Measurements from ENCODE around the gene USP35. TPM values are rescaled to one million over a fixed set of nuclear protein-coding genes. Genes with fewer than 3 reads are reported as not detected.
A peak's percentile ranks its signal among the peaks of the same experiment; 100 is the strongest.
"Not testable (repeated sequence)": the region's sequence is repeated elsewhere in the genome, so short reads cannot be mapped to it uniquely, and the experiment has no call there.

USP35 gene
- polyA plus RNA-seq, 3 donors, result 0.42 to 7.6 (median 0.63) TPM

DNA sequence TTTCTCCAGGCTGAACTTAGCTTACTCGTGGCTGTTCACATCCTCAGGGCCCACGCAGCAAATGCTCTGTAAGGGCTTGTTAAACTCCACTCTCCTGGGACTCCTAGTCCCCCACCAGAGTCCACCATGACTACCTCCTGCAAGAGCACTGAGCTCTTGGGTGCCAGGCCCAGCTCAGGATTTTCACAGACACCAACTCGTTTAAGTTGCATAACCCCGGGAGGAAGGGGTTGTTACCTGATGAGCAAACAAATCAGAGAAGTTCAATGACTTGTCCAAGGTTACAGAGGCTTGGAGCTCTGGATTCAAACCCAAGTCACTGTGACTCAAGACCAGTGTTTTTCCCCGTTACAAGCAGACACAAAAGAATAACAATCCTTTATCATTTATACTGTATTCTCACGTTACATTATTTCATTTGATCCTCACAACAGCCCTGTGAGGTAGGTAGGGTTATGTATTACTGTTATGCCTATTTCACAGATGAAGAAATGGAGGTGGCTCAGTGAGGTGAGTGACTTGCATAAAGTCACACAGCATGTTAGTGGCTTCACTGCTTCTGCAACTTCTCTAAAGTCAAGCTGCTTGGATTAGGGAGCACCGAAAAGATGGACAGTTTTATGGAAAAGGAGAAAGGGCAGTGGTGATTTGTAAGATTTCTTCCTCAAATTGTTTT lies 17.7 kb upstream of the USP35 start:
- Mint-ChIP-seq H3K36me3 (peaks cover 32% of the 10 kb centered on the region in 2 donors), H3K4me3 (no peak overlapping the region), H3K27ac (peak overlapping the region in 2 of 7 donors; percentile 1 to 31), H3K27me3 (ENCODE audit: low read depth in 3 of 3) (peaks cover 0 to 1% (median 0%) of the 10 kb centered on the region in 3 donors), H3K9me3 (peaks cover 0 to 1% (median 0%) of the 10 kb centered on the region in 7 donors), H3K4me1 (no peaks in the 10 kb centered on the region)
- Histone ChIP-seq H3K4me2 (replicated peaks; ENCODE audit: extremely low read depth, low read length, poor library complexity, severe bottlenecking) (no peak overlapping the region), H3K9me3 (replicated peaks in 1 of 2; ENCODE audit: control insufficient read depth in 1 of 2, insufficient read depth in 1 of 2, low read length in 2 of 2) (no peaks in the 10 kb centered on the region), H3K4me1 (ENCODE audit: control insufficient read depth in 1 of 2, insufficient read depth in 2 of 2, low read length in 2 of 2) (no peaks in the 10 kb centered on the region), H3K27ac (ENCODE audit: low read depth in 1 of 2, low read length in 2 of 2) (no peak overlapping the region), H3K27me3 (ENCODE audit: control insufficient read depth in 2 of 2, insufficient read depth in 2 of 2, low read length in 2 of 2) (no peaks in the 10 kb centered on the region), H2AFZ (ENCODE audit: insufficient read depth, low read depth, low read length, poor library complexity, severe bottlenecking) (no peak overlapping the region), H4K20me1 (ENCODE audit: insufficient read depth, low read length) (no peaks in the 10 kb centered on the region), H3K36me3 (replicated peaks in 1 of 2; ENCODE audit: control insufficient read depth in 1 of 2, insufficient read depth in 2 of 2, low read length in 2 of 2) (peaks cover 15 to 29% of the 10 kb centered on the region in 2 donors), H3K4me3 (replicated peaks in 1 of 3; ENCODE audit: low read depth in 2 of 3, low read length in 3 of 3) (no peak overlapping the region), H3K79me2 (ENCODE audit: insufficient read depth, low read length) (no peaks in the 10 kb centered on the region), H3K9ac (ENCODE audit: insufficient read depth, low read length, poor library complexity, severe bottlenecking) (no peak overlapping the region)
- intact Hi-C loops (cut with micrococcal nuclease), result no loop called here
- TF ChIP-seq, protein P1, sequence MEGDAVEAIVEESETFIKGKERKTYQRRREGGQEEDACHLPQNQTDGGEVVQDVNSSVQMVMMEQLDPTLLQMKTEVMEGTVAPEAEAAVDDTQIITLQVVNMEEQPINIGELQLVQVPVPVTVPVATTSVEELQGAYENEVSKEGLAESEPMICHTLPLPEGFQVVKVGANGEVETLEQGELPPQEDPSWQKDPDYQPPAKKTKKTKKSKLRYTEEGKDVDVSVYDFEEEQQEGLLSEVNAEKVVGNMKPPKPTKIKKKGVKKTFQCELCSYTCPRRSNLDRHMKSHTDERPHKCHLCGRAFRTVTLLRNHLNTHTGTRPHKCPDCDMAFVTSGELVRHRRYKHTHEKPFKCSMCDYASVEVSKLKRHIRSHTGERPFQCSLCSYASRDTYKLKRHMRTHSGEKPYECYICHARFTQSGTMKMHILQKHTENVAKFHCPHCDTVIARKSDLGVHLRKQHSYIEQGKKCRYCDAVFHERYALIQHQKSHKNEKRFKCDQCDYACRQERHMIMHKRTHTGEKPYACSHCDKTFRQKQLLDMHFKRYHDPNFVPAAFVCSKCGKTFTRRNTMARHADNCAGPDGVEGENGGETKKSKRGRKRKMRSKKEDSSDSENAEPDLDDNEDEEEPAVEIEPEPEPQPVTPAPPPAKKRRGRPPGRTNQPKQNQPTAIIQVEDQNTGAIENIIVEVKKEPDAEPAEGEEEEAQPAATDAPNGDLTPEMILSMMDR (IDR thresholded peaks at IDR 0.05), result no peak
- WGBS (ENCODE audit: insufficient coverage), result 75% methylated on average over 4 of the region's 7 CpGs
- no peak for DNase-seq

DNA sequence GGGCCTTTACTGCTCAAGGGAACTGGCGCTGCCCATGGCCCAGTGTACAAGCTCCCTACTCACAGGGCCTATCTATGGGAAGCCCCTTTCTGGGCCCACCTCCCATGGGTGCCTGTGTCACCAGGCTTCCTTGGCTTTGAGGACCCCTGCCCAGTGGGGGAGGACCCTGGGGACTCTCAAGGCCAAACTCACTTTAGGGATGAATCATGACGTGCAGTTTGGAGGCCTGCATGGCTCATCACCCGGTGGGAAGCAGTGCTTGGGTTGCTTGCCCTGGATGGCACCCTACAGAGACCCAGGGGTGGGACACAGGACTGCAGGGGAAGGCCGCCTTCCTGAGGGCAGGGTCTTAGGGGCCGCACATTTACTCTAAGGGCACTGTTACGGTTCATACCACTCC lies 16.8 kb upstream of the USP35 start:
- Histone ChIP-seq H3K27ac (ENCODE audit: low read depth in 1 of 2, low read length in 2 of 2) (no peak overlapping the region), H3K36me3 (replicated peaks in 1 of 2; ENCODE audit: control insufficient read depth in 1 of 2, insufficient read depth in 2 of 2, low read length in 2 of 2) (peaks cover 15 to 32% of the 10 kb centered on the region in 2 donors), H3K4me2 (replicated peaks; ENCODE audit: extremely low read depth, low read length, poor library complexity, severe bottlenecking) (no peak overlapping the region), H3K27me3 (ENCODE audit: control insufficient read depth in 2 of 2, insufficient read depth in 2 of 2, low read length in 2 of 2) (no peaks in the 10 kb centered on the region), H3K4me1 (ENCODE audit: control insufficient read depth in 1 of 2, insufficient read depth in 2 of 2, low read length in 2 of 2) (no peaks in the 10 kb centered on the region), H3K79me2 (ENCODE audit: insufficient read depth, low read length) (no peaks in the 10 kb centered on the region), H4K20me1 (ENCODE audit: insufficient read depth, low read length) (no peaks in the 10 kb centered on the region), H3K9ac (ENCODE audit: insufficient read depth, low read length, poor library complexity, severe bottlenecking) (no peak overlapping the region), H3K9me3 (replicated peaks in 1 of 2; ENCODE audit: control insufficient read depth in 1 of 2, insufficient read depth in 1 of 2, low read length in 2 of 2) (no peaks in the 10 kb centered on the region), H2AFZ (ENCODE audit: insufficient read depth, low read depth, low read length, poor library complexity, severe bottlenecking) (no peak overlapping the region), H3K4me3 (replicated peaks in 1 of 3; ENCODE audit: low read depth in 2 of 3, low read length in 3 of 3) (no peak overlapping the region)
- no peak overlapping the region for H3K27ac Mint-ChIP-seq
- H3K36me3 Mint-ChIP-seq, result peaks cover 41% of the 10 kb centered on the region in 2 donors
- no peak for DNase-seq
- no peak overlapping the region for H3K4me3 Mint-ChIP-seq
- intact Hi-C loops (cut with micrococcal nuclease), result no loop called here
- peaks cover 0 to 1% (median 0%) of the 10 kb centered on the region in 3 donors for H3K27me3 Mint-ChIP-seq (ENCODE audit: low read depth in 3 of 3)
- H3K9me3 Mint-ChIP-seq, result peaks cover 0 to 4% (median 0%) of the 10 kb centered on the region in 7 donors
- 99% methylated on average over 5 of the region's 6 CpGs for WGBS (ENCODE audit: insufficient coverage)
- no peaks in the 10 kb centered on the region for H3K4me1 Mint-ChIP-seq
- TF ChIP-seq, protein P1 (IDR thresholded peaks at IDR 0.05), result no peak

DNA sequence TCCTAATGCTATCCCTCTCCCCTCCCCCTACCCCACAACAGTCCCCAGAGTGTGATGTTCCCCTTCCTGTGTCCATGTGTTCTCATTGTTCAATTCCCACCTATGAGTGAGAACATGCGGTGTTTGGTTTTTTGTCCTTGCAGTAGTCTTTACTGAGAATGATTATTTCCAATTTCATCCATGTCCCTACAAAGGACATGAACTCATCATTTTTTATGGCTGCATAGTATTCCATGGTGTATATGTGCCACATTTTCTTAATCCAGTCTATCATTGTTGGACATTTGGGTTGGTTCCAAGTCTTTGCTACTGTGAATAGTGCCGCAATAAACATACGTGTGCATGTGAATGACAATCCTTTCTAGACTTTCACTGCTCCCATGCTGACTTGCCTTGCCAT lies 12.9 kb upstream of the USP35 start:
- intact Hi-C loops (cut with micrococcal nuclease); DNase-seq; H3K4me3 ChIP-seq (replicated peaks in 1 of 3; ENCODE audit: low read depth in 2 of 3, low read length in 3 of 3); H3K4me3 Mint-ChIP-seq; H3K9ac ChIP-seq (ENCODE audit: insufficient read depth, low read length, poor library complexity, severe bottlenecking); H3K9me3 Mint-ChIP-seq; H3K4me1 Mint-ChIP-seq; H3K4me1 ChIP-seq (ENCODE audit: control insufficient read depth in 1 of 2, insufficient read depth in 2 of 2, low read length in 2 of 2); H3K9me3 ChIP-seq (replicated peaks in 1 of 2; ENCODE audit: control insufficient read depth in 1 of 2, insufficient read depth in 1 of 2, low read length in 2 of 2); H3K4me2 ChIP-seq (replicated peaks; ENCODE audit: extremely low read depth, low read length, poor library complexity, severe bottlenecking); H3K27me3 ChIP-seq (ENCODE audit: control insufficient read depth in 2 of 2, insufficient read depth in 2 of 2, low read length in 2 of 2); H3K79me2 ChIP-seq (ENCODE audit: insufficient read depth, low read length); H2AFZ ChIP-seq (ENCODE audit: insufficient read depth, low read depth, low read length, poor library complexity, severe bottlenecking); H3K27me3 Mint-ChIP-seq (ENCODE audit: low read depth in 3 of 3); H3K27ac ChIP-seq (ENCODE audit: low read depth in 1 of 2, low read length in 2 of 2): not testable (repeated sequence)
- peak overlapping the region in 1 of 7 donors; percentile 4 for H3K27ac Mint-ChIP-seq
- peaks cover 19% of the 10 kb centered on the region for H4K20me1 ChIP-seq (ENCODE audit: insufficient read depth, low read length)
- 94% methylated on average over 2 of the region's 3 CpGs for WGBS (ENCODE audit: insufficient coverage)
- peaks cover 18 to 41% of the 10 kb centered on the region in 2 donors for H3K36me3 ChIP-seq (replicated peaks in 1 of 2; ENCODE audit: control insufficient read depth in 1 of 2, insufficient read depth in 2 of 2, low read length in 2 of 2)
- peaks cover 47 to 55% of the 10 kb centered on the region in 2 donors for H3K36me3 Mint-ChIP-seq
